HG03378 (cell line): ENCODE results near the gene SNX11.

Source experiments
- ATAC-seq: cut with Tn5 transposase; IDR thresholded peaks from one replicate; pipeline ENCODE4 v1.9.1; 2021; ENCODE audit warnings: mild to moderate bottlenecking, moderate library complexity; ENCODE audit not compliant: unreplicated experiment

The SNX11 gene

DNA sequence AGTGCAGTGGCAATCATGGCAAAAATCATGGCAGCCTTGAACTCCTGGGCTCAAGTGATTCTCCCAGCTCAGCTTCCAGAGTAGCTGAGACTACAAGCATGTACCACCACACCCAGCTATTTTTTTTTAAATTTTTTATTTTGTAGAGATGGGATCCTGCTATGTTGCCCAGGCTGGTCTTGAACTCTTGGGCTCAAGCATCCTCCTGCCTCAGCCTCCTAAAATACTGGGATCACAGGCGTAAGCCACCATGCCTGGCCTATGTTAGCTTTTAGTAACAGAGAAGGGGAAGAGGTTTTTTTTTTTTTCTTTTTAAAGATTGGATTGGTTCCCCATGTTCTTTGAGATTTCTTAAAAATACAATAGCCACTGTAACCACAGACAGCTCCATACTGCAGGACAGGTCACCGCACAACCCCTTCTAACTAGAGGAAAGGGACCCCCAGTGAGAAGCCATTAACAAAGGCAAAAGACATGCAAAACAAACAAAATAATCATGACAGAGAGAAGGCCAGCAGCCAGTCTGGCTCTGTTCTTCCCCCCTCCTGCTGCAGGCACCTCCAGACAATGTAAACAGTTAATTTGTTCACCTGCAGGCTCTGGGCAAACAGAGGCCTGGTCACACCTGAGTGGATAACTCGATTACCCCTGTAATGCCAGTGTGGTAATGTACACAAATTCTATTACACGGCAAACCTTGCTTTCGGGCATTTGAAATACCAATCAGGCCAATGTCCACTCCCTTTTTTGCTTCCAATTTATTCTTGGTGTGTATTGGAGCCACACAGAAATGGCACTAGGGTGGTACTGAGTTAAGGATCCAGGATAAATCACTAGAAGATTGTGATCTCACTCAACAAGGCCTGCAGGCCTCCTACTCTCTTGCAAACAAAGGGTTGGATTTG is 52.9 kb downstream of the SNX11 start:
- ATAC-seq: no peak

DNA sequence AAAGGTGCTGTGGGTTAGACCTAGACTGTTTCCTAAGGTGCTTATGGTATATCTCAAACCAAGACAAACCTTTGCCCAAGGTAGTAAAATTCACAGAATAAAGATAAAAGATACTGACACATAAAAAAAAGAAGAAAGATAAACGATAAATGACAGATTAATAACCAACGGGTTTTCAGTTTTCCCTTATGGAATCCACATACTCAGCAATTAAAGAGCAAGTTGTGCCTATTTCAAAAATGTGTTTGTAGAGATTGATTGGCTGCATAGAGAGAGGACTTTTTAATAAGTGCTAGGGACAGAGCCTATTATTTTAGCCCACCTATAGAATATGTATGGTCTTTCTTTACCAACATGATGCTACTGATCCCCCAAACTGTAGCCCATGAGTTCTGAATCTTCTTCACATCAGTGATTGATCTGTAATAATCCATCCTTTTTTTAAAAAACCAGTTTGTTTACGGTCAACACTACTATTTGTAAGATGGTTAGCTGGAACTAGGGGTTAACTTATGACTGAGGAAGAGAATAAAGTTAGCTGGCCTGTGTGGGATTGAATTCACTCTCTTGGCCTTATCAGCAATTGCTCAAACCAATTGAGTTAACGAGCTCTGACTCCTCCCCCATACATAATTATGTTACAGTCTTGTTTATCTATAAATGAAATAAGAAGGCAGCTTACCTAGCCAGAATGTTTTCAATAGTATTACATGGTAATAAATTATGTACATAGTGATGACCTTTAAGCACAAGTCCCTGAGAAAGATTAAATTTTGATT is 53.8 kb downstream of the SNX11 start:
- no peak for ATAC-seq

DNA sequence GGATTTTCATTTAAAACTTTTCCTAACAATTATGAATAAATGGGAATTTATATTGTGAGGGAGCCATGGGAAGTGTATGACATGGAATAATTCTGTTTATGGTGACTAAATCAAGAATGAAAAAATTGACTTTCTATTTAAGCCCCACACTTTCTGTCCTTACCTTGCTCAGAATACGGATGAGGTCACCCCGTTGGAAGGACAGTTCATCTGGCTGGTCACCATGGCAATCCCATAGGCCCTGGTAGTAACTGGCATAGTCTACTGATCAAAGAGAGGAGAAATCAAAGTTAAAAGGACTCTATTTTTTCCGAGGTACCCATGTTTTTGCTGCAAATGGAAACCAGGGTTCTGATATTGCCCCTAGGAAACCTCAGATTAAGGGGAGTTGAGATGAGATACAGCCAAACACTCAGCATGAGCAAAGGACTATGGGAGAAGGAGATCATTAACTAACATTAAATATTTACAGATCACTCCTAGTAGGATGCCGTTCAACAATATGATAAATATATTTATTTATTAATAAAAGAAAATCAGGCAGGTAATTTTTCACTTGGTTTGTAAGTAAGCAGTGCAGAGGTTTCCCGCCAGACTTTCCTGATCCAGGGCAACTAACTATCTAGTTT is 54.9 kb downstream of the SNX11 start:
- ATAC-seq: no peak

DNA sequence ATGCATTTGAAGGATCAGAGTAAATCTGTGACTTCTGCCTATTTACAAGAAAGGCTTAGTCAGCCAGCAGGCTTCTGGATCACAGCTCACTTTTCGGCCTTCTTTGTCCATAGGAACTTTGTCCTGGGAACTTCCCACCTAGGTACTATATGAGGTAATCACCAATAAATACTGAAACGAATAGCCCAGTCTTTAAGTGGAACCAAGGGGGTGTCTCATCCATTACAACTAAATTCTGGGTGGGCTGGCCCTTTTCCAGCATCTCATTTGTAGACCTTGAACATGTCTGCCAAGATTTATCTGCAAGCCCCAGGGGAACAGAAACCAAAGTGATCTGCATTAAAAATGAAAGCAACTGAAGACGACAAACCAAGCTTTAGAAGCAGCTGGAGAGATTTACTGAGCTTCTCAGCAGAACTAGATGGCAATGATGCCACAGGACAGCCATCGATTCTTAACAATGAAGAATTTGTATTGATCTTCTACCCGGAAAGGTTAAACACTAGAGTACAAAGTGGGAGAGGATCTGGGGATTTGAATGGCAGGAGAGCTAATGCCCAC is 55.5 kb downstream of the SNX11 start:
- ATAC-seq: no peak

DNA sequence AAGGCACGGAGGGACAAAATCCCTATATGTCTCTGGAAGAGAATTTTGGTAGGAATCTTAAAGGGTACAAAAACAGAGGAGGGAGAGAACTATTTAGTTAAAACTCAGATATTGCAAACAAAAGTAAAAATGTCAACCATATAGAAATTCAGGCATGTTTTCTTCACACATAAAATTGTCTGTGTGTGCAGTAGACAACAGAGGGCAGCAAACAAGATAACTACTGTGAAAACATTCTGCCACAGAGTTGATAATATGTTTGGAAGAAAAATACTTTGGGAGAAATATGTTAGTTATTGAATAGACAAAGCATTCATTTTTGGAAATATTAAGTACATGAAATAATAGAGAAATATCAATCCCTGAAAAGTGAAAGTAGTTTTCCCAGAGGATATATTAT is 56.2 kb downstream of the SNX11 start:
- no peak for ATAC-seq

DNA sequence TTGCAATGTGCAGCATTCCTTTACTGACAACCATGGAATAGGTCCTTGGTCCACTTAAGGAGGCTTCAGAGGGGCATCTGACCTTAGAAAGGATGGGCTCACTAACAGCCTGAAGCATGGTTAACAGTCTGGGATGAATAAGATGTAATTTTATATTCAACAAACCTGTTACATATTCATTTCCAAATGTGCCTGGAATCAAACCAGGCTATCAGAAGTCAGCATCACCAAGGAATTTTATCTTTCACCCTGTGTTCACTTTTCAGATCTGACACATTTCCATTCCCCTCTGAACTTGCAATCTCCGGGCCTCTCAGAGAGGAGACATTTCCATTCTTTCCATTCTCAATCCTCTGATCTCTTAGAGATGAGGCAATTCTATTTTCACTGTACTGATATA is 62.4 kb downstream of the SNX11 start:
- ATAC-seq: no peak
